Progenitor cell of endocrine pancreas (in vitro differentiated cells): ENCODE measurements around the gene PLAAT4. TPM values are rescaled to one million over a fixed set of nuclear protein-coding genes. Genes with fewer than 3 reads are reported as not detected.
"Not testable (repeated sequence)": the region's sequence is repeated elsewhere in the genome, so short reads cannot be mapped to it uniquely, and the experiment has no call there.

Experiments
- DNase-seq: peaks from one replicate; pipeline ENCODE4 v3.0.0; 2021; ENCODE audit warnings: low spot score; ENCODE audit not compliant: unreplicated experiment
- H3K27ac Mint-ChIP-seq: 2 replicates; pipeline ENCODE4 v1.8.0; 2021; ENCODE audit warnings: mild to moderate bottlenecking, moderate library complexity, mixed read lengths
- H3K27me3 Mint-ChIP-seq: 2 replicates; pipeline ENCODE4 v1.8.0; 2021; ENCODE audit warnings: mixed read lengths
- H3K36me3 Mint-ChIP-seq: 2 replicates; pipeline ENCODE4 v1.8.0; 2022; ENCODE audit warnings: mixed read lengths; ENCODE audit not compliant: insufficient read depth
- H3K4me1 Mint-ChIP-seq: 2 replicates; pipeline ENCODE4 v1.8.0; 2021; ENCODE audit warnings: low read depth, mixed read lengths
- H3K4me3 Mint-ChIP-seq: 2 replicates; pipeline ENCODE4 v1.8.0; 2021; ENCODE audit warnings: low read depth, mild to moderate bottlenecking, moderate library complexity, mixed read lengths
- H3K9me3 Mint-ChIP-seq: 2 replicates; pipeline ENCODE4 v1.8.0; 2021; ENCODE audit warnings: low read depth, mixed read lengths
- CTCF ChIP-seq: fragments of 200-600 bp; sonication (generic); IDR thresholded peaks from one replicate; pipeline ENCODE4 v1.5.0; 2021; ENCODE audit warnings: antibody characterized with exemption, mild to moderate bottlenecking; ENCODE audit not compliant: unreplicated experiment
- total RNA-seq: library from RNA; stranded (reverse); gene quantifications from 2 replicates; pipeline ENCODE4 v1.2.1, GENCODE V29; 2021

Gene PLAAT4
- total RNA-seq, 1 donor from 2014 or later, result not detected

DNA sequence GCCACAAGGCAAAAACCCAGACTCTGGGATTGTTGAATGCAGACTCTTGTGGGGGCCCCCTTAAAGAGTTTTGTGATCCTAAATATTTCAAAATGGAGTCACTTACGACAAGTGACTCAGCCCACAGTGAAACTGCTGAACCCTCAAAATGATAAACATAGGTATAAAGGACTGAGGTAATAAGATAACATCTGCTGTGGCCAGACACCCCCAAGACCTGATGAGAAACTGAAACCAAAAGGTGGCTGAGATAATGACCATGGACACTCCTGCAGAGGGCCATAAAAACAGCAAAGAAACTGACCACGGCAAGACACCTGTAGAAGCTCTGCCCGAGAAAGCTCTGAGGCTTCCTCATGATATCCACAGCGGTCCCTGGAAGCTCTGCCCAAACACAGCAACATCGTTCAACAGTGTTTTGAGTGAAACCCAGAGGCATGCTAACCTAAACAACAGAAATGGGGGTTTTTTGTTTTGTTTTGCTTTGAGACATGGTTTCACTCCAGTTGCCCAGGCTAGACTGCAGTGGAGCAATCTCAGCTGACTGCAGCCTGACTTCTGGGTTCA, 1.6 kb upstream of the PLAAT4 start:
- H3K27me3 Mint-ChIP-seq, result no peaks in the 10 kb centered on the region
- no peak for TF ChIP-seq CTCF
- H3K4me1 Mint-ChIP-seq, result peaks cover 32% of the 10 kb centered on the region
- no peaks in the 10 kb centered on the region for H3K9me3 Mint-ChIP-seq
- no peak for DNase-seq
- H3K4me3 Mint-ChIP-seq, result no peak overlapping the region
- H3K27ac Mint-ChIP-seq, result peak overlapping the region; percentile 16
- H3K36me3 Mint-ChIP-seq, result no peaks in the 10 kb centered on the region

DNA sequence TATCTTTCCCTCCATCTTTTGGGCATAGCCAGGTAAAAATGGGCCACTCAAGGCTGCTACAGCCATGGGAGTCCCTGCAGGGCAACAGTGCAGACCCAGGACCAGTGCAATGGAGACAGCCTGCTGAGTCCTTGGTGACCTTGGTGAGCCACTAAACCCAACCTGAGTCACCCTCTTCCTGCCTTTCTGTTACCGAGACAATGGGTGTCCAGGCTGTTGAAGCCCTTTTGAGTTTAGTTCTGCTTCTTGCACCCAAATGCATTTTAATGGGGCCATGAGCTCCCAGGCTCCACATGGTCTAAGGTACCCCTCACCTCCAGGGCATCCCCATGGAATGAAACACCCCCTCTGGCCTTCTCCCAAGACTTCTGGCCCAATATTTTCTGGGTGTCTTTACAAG, 874 bp upstream of the PLAAT4 start:
- H3K27ac Mint-ChIP-seq, result no peak overlapping the region
- no peak for TF ChIP-seq CTCF
- H3K27me3 Mint-ChIP-seq, result no peaks in the 10 kb centered on the region
- DNase-seq, result no peak
- H3K9me3 Mint-ChIP-seq, result no peaks in the 10 kb centered on the region
- peaks cover 28% of the 10 kb centered on the region for H3K4me1 Mint-ChIP-seq
- no peaks in the 10 kb centered on the region for H3K36me3 Mint-ChIP-seq
- no peak overlapping the region for H3K4me3 Mint-ChIP-seq

GRCh38 chr11:63537293-63538101, 889 bp downstream of the PLAAT4 start:
- DNase-seq, result no peak
- Mint-ChIP-seq H3K4me1 (peaks cover 16% of the 10 kb centered on the region), H3K27me3 (no peaks in the 10 kb centered on the region), H3K27ac (peak overlapping the region; percentile 49), H3K36me3 (no peaks in the 10 kb centered on the region), H3K9me3 (no peaks in the 10 kb centered on the region), H3K4me3 (no peak overlapping the region)
- no peak for TF ChIP-seq CTCF

DNA sequence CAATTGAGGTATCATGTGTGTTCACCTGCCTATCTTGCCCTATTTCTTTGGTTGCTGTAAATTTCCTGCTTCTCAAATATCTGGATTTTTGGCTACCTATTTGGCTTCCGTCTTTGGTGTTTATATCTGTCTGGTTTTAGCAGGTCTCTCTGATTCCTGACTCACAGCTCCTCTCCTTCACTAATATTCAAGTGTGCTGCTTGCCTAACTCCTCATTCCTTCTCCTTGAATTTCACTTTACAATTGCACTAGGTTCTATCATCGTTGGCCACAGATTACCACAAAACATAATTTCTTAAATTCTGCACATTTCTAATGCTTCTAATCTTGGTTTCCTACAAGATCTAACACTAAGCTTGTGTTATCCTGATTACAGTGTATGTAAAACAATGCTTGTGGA, 5.9 kb downstream of the PLAAT4 start:
- H3K9me3 Mint-ChIP-seq, DNase-seq, H3K36me3 Mint-ChIP-seq, H3K27me3 Mint-ChIP-seq, H3K27ac Mint-ChIP-seq, H3K4me3 Mint-ChIP-seq, H3K4me1 Mint-ChIP-seq: not testable (repeated sequence)

DNA sequence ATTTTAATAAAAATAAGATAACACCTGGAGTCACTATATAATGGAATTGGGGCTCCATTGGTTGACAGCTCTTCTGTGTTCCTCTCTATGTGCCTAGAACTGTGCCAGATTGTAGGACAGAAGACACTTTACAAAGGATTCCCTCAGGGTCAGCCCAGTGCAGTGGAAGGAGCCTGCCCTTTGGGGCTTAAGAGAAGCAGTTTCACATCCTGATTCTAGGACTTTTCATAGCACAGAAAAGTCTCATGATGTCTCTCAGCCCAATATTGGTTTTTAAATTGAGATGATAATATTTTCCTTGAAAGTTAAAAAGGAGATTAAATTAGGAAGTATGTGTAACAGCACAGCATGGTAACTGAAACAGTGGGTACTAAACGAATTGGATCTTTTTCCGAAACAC, 7.1 kb downstream of the PLAAT4 start:
- Mint-ChIP-seq H3K27ac (no peak overlapping the region), H3K27me3 (no peaks in the 10 kb centered on the region), H3K36me3 (no peaks in the 10 kb centered on the region), H3K4me1 (peaks cover 1% of the 10 kb centered on the region), H3K9me3 (no peaks in the 10 kb centered on the region), H3K4me3 (no peak overlapping the region)
- no peak for DNase-seq
- TF ChIP-seq CTCF, result no peak

GRCh38 chr11:63547061-63547460, 10.5 kb downstream of the PLAAT4 start:
- peaks cover 1% of the 10 kb centered on the region for H3K4me1 Mint-ChIP-seq
- peak overlapping the region; percentile 74 for H3K27ac Mint-ChIP-seq
- H3K4me3 Mint-ChIP-seq, result no peak overlapping the region
- no peaks in the 10 kb centered on the region for H3K27me3 Mint-ChIP-seq
- no peak for TF ChIP-seq CTCF
- no peaks in the 10 kb centered on the region for H3K36me3 Mint-ChIP-seq
- no peaks in the 10 kb centered on the region for H3K9me3 Mint-ChIP-seq
- no peak for DNase-seq
